ENCODE measurements around the gene GALM.
"Not testable (repeated sequence)": the region's sequence is repeated elsewhere in the genome, so short reads cannot be mapped to it uniquely, and the experiment has no call there.

Gene GALM

DNA sequence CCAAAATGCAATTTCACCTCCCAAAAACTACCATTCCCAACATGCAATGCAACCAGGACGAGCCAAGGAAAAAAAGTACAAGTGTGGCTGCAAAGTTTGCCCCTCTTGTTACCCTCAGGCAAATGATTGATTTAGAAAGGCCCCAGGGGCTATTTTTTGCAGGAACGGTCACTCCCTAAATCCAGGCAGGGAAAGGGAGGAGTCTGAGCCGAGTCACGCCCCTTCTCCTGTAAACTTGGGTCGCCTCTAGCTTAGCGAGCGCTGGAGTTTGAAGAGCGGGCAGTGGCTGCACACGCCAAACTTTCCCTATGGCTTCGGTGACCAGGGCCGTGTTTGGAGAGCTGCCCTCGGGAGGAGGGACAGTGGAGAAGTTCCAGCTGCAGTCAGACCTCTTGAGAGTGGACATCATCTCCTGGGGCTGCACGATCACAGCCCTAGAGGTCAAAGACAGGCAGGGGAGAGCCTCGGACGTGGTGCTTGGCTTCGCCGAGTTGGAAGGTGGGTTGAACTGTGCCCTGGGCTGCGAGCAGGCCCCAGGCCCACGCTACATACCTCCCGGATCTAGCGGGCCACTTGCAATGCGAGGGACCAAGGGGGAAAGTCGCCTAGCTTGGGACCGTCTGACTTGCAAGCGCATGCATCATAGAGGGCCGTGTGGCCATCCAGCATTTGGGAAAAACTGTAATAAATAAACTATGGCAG, at the start of gene GALM:
TSS of gene GALM (plus strand) at position 261 of the 702 bp plus-strand sequence. CDS start at position 309, 48 bp downstream.
- DNase-seq (ENCODE audit: low read depth): no peak

DNA sequence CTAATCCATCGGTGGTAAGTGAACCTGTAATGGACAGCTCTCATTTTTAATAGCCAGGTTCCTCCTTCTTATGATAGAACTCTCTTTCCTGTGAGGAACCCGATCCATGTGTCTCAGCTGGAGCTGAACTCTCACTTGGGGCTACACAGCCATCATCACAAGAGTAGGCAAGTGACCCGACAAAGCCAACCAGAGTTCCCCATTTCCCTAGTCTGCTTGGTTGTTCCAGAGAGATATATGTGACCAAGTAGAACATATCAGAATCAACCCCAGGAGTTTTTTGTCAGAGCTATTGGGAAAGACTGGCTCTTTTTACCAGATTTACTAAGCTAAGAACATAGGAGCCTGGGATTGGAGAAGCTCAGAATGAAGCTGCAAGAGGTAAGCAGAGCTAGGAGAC, 48.6 kb upstream of the GALM start:
- DNase-seq (ENCODE audit: low read depth): no peak

DNA sequence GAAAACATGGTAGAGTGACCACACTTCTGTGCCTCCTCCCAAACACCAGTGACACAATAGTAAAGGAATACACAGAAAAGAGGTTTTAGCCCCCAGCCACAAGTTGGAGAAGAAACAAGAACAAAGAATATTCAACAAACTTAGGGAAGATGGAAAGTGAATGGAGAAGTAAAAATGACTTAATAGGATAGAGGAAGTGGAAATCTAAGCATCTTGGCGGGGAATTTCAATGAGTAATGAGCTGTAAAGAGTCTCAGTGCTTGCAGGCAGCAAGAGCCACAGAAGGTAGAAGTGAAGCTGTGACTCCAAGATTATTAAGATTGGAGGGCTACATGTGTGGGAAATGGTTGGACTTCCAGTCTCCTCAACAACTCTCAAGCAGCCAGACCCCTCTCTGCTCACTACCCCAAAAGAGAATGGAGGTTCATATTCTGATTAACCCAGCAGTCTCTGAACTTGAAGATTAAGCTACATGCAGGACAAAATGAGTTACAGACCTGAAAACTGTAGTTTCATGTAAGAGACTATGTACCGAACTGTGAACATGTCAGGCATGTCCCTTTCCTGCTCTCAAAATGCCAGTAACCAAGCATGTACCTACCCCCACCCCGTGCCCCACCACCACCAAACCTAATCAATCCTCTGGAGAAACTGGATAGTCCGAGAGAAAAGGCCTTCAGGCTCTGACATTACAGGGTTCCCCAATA, 46.3 kb upstream of the GALM start:
- no peak for DNase-seq (ENCODE audit: low read depth)

DNA sequence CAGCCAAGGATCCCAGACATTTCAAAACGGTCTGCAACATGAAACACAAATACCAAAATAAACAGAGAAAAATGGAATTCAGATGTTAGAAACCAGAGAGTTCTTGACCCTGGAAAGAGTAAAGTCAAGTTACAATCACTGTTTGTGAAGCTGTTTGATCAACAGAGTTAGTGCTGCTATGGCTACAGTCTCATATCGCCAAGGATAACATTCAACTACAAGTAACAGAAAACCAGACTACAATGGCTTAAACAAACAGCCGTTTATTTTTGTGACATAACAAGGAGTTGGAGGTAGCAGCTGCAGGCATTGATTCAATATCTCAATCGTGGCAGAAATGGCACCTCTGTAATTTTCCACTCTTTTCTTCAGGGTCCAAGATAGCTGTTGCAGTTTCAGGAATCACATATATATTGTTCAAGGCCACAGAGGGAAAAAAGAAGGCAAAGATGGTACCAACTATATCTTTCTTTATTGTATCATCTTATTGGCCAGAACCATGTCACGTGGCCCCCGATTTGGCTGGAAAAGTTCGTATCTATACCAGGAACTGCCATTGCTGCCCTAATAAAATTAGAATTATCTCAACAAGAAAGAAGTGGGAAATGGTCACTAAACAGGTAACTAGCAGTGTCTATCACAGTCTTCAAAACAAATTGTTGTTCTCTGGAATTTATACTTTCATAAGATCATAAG, 45.5 kb upstream of the GALM start:
- DNase-seq (ENCODE audit: low read depth): no peak

DNA sequence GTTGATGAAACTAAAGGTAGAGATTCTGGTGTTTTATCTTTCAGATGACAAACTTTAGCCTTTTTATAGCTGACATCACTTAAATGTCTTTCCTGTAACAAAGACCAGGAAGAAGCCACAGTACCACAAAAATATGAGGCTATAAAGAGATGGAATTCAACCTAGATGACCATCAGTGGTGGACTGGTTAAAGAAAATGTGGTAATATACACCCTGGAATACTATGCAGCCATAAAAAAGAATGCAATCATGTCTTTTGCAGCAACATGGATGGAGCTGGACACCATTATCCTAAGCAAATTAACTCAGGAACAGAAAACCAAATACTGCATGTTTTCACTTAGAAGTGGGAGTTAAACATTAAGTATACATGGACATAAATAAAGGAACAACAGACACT, 44.9 kb upstream of the GALM start:
- DNase-seq (ENCODE audit: low read depth): no peak

GRCh38 chr2:38622210-38622609, 43.7 kb upstream of the GALM start:
- no peak for DNase-seq (ENCODE audit: low read depth)

DNA sequence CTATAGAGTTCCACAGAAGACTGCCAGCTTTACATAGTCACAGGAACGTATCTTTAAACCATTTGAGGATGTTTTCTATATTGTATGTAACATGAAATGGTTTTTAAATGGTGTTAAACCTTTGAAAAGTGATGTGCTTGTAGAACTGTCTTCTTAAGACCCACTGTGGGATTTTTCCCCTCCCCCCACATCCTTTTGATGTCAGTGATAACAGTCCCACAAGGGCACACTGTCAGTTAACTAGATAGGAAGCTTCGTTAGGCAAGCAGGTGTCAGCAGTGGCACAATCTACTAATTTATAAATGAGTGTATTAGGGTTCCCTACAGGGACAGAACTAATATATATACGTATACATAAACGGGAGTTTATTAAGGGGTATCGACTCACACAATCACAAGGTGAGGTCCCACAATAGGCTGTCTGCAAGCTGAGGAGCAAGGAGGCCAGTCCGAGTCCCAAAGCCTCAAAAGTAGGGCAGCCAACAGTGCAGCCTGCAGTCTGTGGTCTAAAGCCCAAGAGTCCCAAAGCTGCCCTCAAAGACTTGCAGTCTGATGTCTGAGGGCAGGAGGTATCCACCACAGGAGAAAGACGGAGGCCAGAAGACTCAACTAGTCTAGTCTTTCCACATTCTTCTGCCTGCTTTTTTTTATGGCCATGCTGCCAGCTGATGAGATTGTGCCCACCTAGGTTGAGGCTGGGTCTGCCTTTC, 39.4 kb upstream of the GALM start:
- DNase-seq (ENCODE audit: low read depth): no peak

GRCh38 chr2:38627391-38627790, 38.5 kb upstream of the GALM start:
- DNase-seq (ENCODE audit: low read depth): no peak

DNA sequence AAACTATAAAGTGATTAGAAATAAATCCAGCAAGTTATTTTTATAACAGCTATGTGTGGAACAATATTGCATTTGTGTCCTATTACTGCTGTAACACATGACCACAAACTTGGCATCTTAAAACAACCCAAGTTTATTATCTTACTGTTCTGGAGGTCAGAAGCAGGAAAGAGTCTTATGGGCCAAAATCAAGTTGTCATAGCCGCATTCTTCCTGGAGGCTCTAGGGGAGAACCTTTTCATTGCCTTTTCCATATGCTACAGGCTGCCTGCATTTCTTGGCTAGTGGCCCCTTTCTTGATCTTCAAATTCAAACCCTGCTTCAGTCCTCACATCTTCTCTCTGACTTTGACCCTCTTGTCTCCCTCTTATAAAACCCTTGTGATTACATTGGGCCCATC, 36.2 kb upstream of the GALM start:
- DNase-seq (ENCODE audit: low read depth): no peak

- no peak for DNase-seq (ENCODE audit: low read depth)
Observed at GRCh38 chr2:38631976-38632375, 33.9 kb upstream of the GALM start.

DNA sequence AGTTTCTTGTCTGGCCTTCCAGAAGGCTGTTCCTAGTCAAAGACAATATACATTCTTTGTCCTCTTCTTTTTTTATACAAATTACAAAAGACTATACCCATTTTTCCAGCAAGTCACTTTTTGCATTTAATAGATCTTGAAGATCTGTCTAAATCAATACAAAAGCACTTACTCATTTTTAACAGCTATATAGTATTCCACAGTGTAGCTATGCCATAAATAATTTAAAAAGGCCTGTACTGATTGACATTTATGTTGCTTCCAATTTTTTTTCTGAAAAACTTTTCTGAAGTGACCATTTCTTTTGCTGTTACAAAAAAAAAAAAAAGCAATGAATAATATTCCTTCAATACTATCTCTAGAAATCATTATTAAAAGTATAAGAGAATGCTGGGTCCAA, 32.9 kb upstream of the GALM start:
- no peak for DNase-seq (ENCODE audit: low read depth)

- no peak for DNase-seq (ENCODE audit: low read depth)
Observed at GRCh38 chr2:38633895-38634294, 32.0 kb upstream of the GALM start.

GRCh38 chr2:38634684-38635083, 31.2 kb upstream of the GALM start:
- no peak for DNase-seq (ENCODE audit: low read depth)

DNA sequence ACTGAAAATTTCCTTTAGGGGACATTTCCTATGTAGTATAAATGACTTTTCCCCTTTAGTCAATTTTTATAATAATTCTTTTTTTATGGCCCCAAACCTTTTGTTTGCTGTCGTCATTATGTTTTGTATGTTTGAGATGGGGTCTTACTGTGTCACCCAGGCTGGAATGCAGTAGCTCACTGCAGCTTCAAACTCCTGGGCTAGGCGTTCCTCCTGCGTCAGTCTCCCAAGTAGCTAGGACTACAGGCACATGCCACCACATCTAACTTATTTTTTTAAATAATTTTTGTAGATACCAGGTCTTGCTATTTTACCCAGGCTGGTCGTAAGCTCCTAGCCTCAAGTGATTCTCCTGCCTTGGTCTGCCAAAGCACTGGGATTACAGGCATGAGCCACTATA, 30.8 kb upstream of the GALM start:
- no peak for DNase-seq (ENCODE audit: low read depth)

GRCh38 chr2:38636069-38636468, 29.8 kb upstream of the GALM start:
- no peak for DNase-seq (ENCODE audit: low read depth)

DNA sequence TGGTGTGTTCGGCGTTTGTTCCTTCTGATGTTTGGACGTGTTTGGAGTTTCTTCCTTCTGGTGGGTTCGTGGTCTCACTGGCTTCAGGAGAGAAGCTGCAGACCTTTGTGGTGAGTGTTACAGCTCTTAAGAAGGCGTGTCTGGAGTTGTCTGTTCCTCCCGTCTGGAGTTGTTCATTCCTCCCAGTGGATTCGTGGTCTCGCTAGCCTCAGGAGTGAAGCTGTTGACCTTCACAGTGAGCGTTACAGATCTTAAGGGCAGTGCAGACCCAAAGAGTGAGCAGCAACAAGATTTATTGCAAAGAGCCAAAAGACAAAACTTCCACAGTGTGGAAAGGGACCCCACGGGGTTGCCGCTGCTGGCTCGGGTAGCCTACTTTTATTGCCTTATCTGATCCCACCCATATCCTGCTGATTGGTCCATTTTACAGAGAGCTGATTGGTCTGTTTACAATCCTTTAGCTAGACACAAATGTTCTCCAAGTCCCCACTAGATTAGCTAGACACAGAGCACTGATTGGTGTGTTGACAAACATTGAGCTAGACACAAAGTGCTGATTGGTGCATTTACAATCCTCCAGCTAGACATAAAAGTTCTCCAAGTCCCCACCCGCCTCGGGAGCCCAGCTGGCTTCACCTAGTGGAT, 23.4 kb upstream of the GALM start:
- DNase-seq (ENCODE audit: low read depth): not testable (repeated sequence)

GRCh38 chr2:38643021-38643671, 22.8 kb upstream of the GALM start:
- DNase-seq (ENCODE audit: low read depth): no peak

GRCh38 chr2:38643683-38644511, 22.0 kb upstream of the GALM start:
- DNase-seq (ENCODE audit: low read depth): not testable (repeated sequence)

GRCh38 chr2:38648107-38648761, 17.7 kb upstream of the GALM start:
- DNase-seq (ENCODE audit: low read depth): no peak

GRCh38 chr2:38649176-38649728, 16.7 kb upstream of the GALM start:
- DNase-seq (ENCODE audit: low read depth): no peak

Measured in stimulated activated CD4-positive, alpha-beta T cell treated with anti-CD3 and anti-CD28 coated beads, Interleukin-2, amount 100 ng/mL, for 4 hours (primary cell).